ENCODE results near the gene ATP2B2.

The ATP2B2 gene

DNA sequence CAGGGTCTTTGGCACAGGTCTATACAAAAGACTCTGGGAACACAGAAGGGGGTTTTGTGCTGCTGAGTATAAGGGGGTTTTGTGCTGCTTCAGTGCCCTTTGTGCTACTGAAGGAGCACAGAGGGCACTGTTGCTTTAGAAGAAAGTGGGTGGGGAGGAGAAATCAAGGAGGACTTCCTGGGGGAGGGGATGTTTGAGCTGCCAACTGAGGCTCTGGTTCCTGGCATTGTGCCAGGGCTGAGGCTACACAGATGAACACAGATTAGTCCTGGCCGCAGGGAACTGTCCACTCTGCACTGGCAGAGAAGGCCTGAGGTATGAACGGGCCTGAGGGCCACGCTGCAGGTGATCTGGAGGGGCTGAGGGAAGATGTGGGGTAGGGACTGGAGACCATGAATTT lies 152.2 kb downstream of the ATP2B2 start:
- Histone ChIP-seq H3K27me3 (ENCODE audit: insufficient read depth, insufficient read length) (no peaks in the 10 kb centered on the region), H3K4me3 (ENCODE audit: insufficient read length, low read depth) (no peak overlapping the region), H3K9me3 (ENCODE audit: insufficient read depth, low read length) (no peaks in the 10 kb centered on the region), H3K9ac (ENCODE audit: insufficient read length, low read depth) (no peak overlapping the region), H3K36me3 (ENCODE audit: insufficient read depth, insufficient read length, low read length) (no peaks in the 10 kb centered on the region), H3K4me1 (ENCODE audit: insufficient read depth, insufficient read length) (peaks cover 15% of the 10 kb centered on the region)
- no peak for DNase-seq (ENCODE audit: low read depth, low spot score)
- TF ChIP-seq ZNF274 (IDR thresholded peaks at IDR 0.05; ENCODE audit: low read depth, low read length) (no peak), YY1 (IDR thresholded peaks at IDR 0.05; ENCODE audit: insufficient read depth, insufficient read length) (no peak), SUZ12 (IDR thresholded peaks at IDR 0.05; ENCODE audit: extremely low read depth, insufficient read depth, insufficient read length) (no peak)

- DNase-seq (ENCODE audit: low read depth, low spot score): no peak
- Histone ChIP-seq H3K4me3 (ENCODE audit: insufficient read length, low read depth) (no peak overlapping the region), H3K36me3 (ENCODE audit: insufficient read depth, insufficient read length, low read length) (no peaks in the 10 kb centered on the region), H3K4me1 (ENCODE audit: insufficient read depth, insufficient read length) (peaks cover 14% of the 10 kb centered on the region), H3K9ac (ENCODE audit: insufficient read length, low read depth) (no peak overlapping the region), H3K27me3 (ENCODE audit: insufficient read depth, insufficient read length) (no peaks in the 10 kb centered on the region), H3K9me3 (ENCODE audit: insufficient read depth, low read length) (no peaks in the 10 kb centered on the region)
- TF ChIP-seq ZNF274 (IDR thresholded peaks at IDR 0.05; ENCODE audit: low read depth, low read length) (no peak), SUZ12 (IDR thresholded peaks at IDR 0.05; ENCODE audit: extremely low read depth, insufficient read depth, insufficient read length) (no peak), YY1 (IDR thresholded peaks at IDR 0.05; ENCODE audit: insufficient read depth, insufficient read length) (no peak)
Observed at GRCh38 chr3:10352146-10352911, 153.1 kb downstream of the ATP2B2 start.

DNA sequence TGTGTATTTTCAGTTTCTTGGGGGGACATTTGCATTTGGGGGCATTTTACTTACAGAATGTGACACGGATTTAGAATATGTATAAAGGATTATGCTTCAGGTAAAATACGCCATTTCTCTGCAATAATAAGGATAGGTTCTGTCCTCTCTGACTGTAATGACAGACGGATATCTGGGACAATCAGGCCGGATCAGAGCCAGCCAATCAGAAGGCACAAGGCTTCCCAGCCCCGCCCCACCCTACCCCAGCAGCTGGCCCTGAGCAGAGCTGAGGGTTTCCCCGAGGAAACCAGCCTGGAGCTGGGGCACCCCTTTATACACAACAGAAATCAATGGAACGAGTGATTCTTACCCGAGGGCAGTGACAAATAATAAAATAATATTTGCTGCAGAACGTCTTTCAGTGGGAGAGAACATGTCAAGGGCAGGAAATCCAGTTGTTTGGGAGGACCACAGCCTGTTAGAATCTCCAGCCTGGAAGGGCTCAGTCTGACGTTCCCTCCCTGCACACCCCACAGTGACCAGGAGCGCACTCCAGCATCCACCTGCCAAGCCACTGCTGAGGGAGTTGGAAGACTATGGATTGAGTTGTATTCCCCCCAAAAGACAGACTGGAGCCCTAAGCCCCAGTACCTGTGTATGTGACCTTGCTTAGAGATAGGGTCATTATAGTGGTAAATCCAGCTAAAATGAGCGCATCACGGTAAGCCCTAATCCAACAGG lies 154.2 kb downstream of the ATP2B2 start:
- peaks cover 17% of the 10 kb centered on the region for H3K4me1 ChIP-seq (ENCODE audit: insufficient read depth, insufficient read length)
- no peaks in the 10 kb centered on the region for H3K36me3 ChIP-seq (ENCODE audit: insufficient read depth, insufficient read length, low read length)
- H3K4me3 ChIP-seq (ENCODE audit: insufficient read length, low read depth): no peak overlapping the region
- no peaks in the 10 kb centered on the region for H3K27me3 ChIP-seq (ENCODE audit: insufficient read depth, insufficient read length)
- TF ChIP-seq SUZ12 (IDR thresholded peaks at IDR 0.05; ENCODE audit: extremely low read depth, insufficient read depth, insufficient read length) (no peak), ZNF274 (IDR thresholded peaks at IDR 0.05; ENCODE audit: low read depth, low read length) (no peak), YY1 (IDR thresholded peaks at IDR 0.05; ENCODE audit: insufficient read depth, insufficient read length) (no peak)
- H3K9ac ChIP-seq (ENCODE audit: insufficient read length, low read depth): no peak overlapping the region
- H3K9me3 ChIP-seq (ENCODE audit: insufficient read depth, low read length): no peaks in the 10 kb centered on the region
- no peak for DNase-seq (ENCODE audit: low read depth, low spot score)

DNA sequence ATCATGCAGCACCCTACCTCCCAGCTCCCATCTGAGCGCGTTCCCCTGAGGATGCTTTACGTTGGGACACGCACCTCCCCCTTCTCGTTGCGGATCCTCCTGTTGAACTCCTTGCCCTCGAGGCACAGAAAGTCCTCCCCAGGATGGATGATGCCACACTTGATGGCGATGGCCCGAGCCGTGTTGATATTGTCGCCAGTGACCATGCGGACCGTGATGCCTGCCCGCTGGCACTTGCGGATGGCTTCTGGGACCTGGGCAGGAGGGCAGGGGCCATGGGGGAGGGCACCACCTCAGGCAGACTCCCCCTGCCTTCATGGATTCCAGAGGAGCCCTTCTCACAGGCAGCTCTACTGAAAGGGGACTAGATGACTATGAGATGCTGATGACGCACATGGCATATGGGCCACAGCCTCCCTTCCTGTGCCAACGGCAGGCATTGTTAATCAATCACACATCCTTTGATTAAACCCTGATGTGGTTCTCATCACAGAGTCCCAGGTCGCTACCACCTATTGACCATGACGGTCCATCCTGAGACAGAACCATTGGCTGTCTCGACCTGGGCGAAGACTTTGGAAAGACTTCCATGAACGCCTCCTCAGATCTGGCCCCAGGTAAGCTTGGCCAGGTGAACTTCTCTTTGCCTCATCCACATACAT lies 154.9 kb downstream of the ATP2B2 start:
- Histone ChIP-seq H3K36me3 (ENCODE audit: insufficient read depth, insufficient read length, low read length) (no peaks in the 10 kb centered on the region), H3K4me3 (ENCODE audit: insufficient read length, low read depth) (no peak overlapping the region), H3K27me3 (ENCODE audit: insufficient read depth, insufficient read length) (no peaks in the 10 kb centered on the region), H3K9ac (ENCODE audit: insufficient read length, low read depth) (no peak overlapping the region), H3K4me1 (ENCODE audit: insufficient read depth, insufficient read length) (peaks cover 17% of the 10 kb centered on the region), H3K9me3 (ENCODE audit: insufficient read depth, low read length) (no peaks in the 10 kb centered on the region)
- TF ChIP-seq SUZ12 (IDR thresholded peaks at IDR 0.05; ENCODE audit: extremely low read depth, insufficient read depth, insufficient read length) (no peak), ZNF274 (IDR thresholded peaks at IDR 0.05; ENCODE audit: low read depth, low read length) (no peak), YY1 (IDR thresholded peaks at IDR 0.05; ENCODE audit: insufficient read depth, insufficient read length) (no peak)
- DNase-seq (ENCODE audit: low read depth, low spot score): no peak

DNA sequence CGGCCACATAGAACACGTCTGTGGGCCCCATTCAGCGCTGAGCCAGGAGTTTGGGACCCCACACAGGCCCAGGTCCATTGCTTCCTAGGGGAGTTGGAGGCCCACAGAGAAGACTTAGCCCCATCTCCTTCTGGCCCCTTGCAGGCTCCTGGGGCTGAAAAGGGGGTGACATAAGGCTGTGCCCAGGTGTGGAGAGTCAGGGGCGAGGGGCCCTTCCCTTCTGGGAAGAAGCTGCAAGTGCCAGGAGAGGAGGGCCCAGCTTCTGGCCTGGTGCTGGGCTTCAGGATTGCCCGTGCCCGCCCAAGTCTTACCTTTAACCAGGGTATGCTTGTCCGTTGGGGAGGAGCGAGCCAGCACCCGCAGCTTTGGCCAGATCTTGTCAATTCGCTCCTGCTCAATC lies 155.6 kb downstream of the ATP2B2 start:
- no peak overlapping the region for H3K4me3 ChIP-seq (ENCODE audit: insufficient read length, low read depth)
- TF ChIP-seq YY1 (IDR thresholded peaks at IDR 0.05; ENCODE audit: insufficient read depth, insufficient read length): no peak
- TF ChIP-seq SUZ12 (IDR thresholded peaks at IDR 0.05; ENCODE audit: extremely low read depth, insufficient read depth, insufficient read length): no peak
- TF ChIP-seq ZNF274 (IDR thresholded peaks at IDR 0.05; ENCODE audit: low read depth, low read length): no peak
- no peaks in the 10 kb centered on the region for H3K9me3 ChIP-seq (ENCODE audit: insufficient read depth, low read length)
- no peak for DNase-seq (ENCODE audit: low read depth, low spot score)
- peaks cover 17% of the 10 kb centered on the region for H3K4me1 ChIP-seq (ENCODE audit: insufficient read depth, insufficient read length)
- no peaks in the 10 kb centered on the region for H3K36me3 ChIP-seq (ENCODE audit: insufficient read depth, insufficient read length, low read length)
- H3K27me3 ChIP-seq (ENCODE audit: insufficient read depth, insufficient read length): no peaks in the 10 kb centered on the region
- H3K9ac ChIP-seq (ENCODE audit: insufficient read length, low read depth): no peak overlapping the region

DNA sequence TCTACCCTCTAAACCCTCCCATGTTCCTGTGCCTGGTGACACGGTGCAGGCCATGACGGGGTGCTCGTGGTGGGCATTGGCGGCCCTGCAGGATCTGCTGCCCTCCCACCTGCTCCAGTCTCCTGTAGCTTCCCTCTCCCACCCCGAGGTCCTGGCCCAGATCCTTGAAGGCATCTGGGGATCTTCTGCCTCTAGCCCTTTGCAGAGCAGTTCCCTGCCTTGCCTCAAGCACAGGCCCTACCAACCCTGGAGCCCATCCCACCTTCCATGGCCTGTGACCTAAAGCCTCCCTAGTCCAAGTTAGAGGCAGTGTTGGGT lies 157.0 kb downstream of the ATP2B2 start:
- Histone ChIP-seq H3K4me1 (ENCODE audit: insufficient read depth, insufficient read length) (peaks cover 22% of the 10 kb centered on the region), H3K9me3 (ENCODE audit: insufficient read depth, low read length) (no peaks in the 10 kb centered on the region), H3K9ac (ENCODE audit: insufficient read length, low read depth) (no peak overlapping the region), H3K27me3 (ENCODE audit: insufficient read depth, insufficient read length) (no peaks in the 10 kb centered on the region), H3K36me3 (ENCODE audit: insufficient read depth, insufficient read length, low read length) (no peaks in the 10 kb centered on the region), H3K4me3 (ENCODE audit: insufficient read length, low read depth) (no peak overlapping the region)
- TF ChIP-seq YY1 (IDR thresholded peaks at IDR 0.05; ENCODE audit: insufficient read depth, insufficient read length) (no peak), SUZ12 (IDR thresholded peaks at IDR 0.05; ENCODE audit: extremely low read depth, insufficient read depth, insufficient read length) (no peak), ZNF274 (IDR thresholded peaks at IDR 0.05; ENCODE audit: low read depth, low read length) (no peak)
- DNase-seq (ENCODE audit: low read depth, low spot score): no peak
